Spleen (tissue), 7 donors: ENCODE data around the gene ACACA.

Experiments used
- POLR2A ChIP-seq, 3 donors: fragments of 450-650 bp; IDR thresholded peaks; one replicate each; pipeline ENCODE4 v1.5.1; 2017; ENCODE audit warnings: antibody characterized with exemption in 3 of 3, mild to moderate bottlenecking in 1 of 3
- TF ChIP-seq, protein P1 (sequence below), 11 experiments: fragments of 200-600 bp in 7 of 11; fragments of 450-650 bp in 4 of 11; sonication (generic) in 4 of 11; IDR thresholded peaks in 8 of 11; conservative IDR thresholded peaks in 3 of 11; 1 replicate in 7 of 11; 2 replicates in 4 of 11; pipeline versions ENCODE4 v1.4.0 to v1.8.0; 2016 to 2021; ENCODE audit warnings: antibody characterized with exemption in 11 of 11, inconsistent platforms in 4 of 11, mild to moderate bottlenecking in 1 of 11
- donor health status: DM: no; HTN: no; CAD: no; lungs with moderate emphysema.
- donor health status: DM: no; HTN: no; CAD: no.
- donor health status: DM: no; HTN: no; CAD: no.

DNA sequence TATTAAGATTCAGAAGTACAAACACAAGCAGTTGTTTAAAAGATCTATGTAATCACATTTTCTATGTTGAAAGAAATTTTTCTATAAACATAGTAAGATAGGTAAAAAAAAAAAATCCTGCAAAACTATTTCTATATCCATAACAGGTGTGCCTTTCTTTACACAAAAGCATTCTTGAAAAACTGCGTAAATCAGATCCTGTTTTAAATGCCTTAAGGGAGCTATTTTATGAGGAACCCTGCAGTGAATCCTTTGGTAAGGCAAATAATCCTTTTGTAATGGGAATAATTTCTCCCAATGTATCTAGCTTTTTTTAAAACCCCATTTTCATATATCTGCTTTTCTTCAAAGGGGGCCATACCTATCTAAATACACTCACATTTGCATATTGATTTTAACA is 300.6 kb downstream of the ACACA start:
- TF ChIP-seq, protein P1, sequence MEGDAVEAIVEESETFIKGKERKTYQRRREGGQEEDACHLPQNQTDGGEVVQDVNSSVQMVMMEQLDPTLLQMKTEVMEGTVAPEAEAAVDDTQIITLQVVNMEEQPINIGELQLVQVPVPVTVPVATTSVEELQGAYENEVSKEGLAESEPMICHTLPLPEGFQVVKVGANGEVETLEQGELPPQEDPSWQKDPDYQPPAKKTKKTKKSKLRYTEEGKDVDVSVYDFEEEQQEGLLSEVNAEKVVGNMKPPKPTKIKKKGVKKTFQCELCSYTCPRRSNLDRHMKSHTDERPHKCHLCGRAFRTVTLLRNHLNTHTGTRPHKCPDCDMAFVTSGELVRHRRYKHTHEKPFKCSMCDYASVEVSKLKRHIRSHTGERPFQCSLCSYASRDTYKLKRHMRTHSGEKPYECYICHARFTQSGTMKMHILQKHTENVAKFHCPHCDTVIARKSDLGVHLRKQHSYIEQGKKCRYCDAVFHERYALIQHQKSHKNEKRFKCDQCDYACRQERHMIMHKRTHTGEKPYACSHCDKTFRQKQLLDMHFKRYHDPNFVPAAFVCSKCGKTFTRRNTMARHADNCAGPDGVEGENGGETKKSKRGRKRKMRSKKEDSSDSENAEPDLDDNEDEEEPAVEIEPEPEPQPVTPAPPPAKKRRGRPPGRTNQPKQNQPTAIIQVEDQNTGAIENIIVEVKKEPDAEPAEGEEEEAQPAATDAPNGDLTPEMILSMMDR (IDR thresholded peaks at IDR 0.05 in 8 of 11, conservative IDR thresholded peaks at IDR 0.05 in 3 of 11), result no peak
- TF ChIP-seq POLR2A (IDR thresholded peaks at IDR 0.05), result no peak
